ENCODE results near the gene GMDS.
A peak's percentile ranks its signal among the peaks of the same experiment; 100 is the strongest.

GMDS gene

GRCh38 chr6:1597121-1597744 is 648.2 kb downstream of the GMDS start:
- no peaks in the 10 kb centered on the region for H3K36me3 ChIP-seq (ENCODE audit: control insufficient read depth, insufficient read depth, low read length)
- H3K4me3 ChIP-seq (replicated peaks; ENCODE audit: low read depth, low read length), result no peak overlapping the region
- DNase-seq (ENCODE audit: extremely low read depth, insufficient read length), result no peak
- TF ChIP-seq CTCF (IDR thresholded peaks at IDR 0.05; ENCODE audit: insufficient read depth, low read length, poor library complexity, severe bottlenecking), result no peak
- H3K27me3 ChIP-seq (replicated peaks; ENCODE audit: control insufficient read depth, insufficient read depth, low read length), result no peaks in the 10 kb centered on the region

GRCh38 chr6:1596088-1596852 is 649.1 kb downstream of the GMDS start:
- Histone ChIP-seq H3K4me3 (replicated peaks; ENCODE audit: low read depth, low read length) (no peak overlapping the region), H3K36me3 (ENCODE audit: control insufficient read depth, insufficient read depth, low read length) (no peaks in the 10 kb centered on the region), H3K27me3 (replicated peaks; ENCODE audit: control insufficient read depth, insufficient read depth, low read length) (0 out of 2 replicates have a peak, but pooled peaks cover 1% of the 10 kb centered on the region)
- peak; percentile 95 for TF ChIP-seq CTCF (IDR thresholded peaks at IDR 0.05; ENCODE audit: insufficient read depth, low read length, poor library complexity, severe bottlenecking)
- no peak for DNase-seq (ENCODE audit: extremely low read depth, insufficient read length)

GRCh38 chr6:1595271-1596087 is 649.9 kb downstream of the GMDS start:
- H3K27me3 ChIP-seq (replicated peaks; ENCODE audit: control insufficient read depth, insufficient read depth, low read length), result 0 out of 2 replicates have a peak, but pooled peaks cover 1% of the 10 kb centered on the region
- TF ChIP-seq CTCF (IDR thresholded peaks at IDR 0.05; ENCODE audit: insufficient read depth, low read length, poor library complexity, severe bottlenecking), result no peak
- H3K36me3 ChIP-seq (ENCODE audit: control insufficient read depth, insufficient read depth, low read length), result no peaks in the 10 kb centered on the region
- no peak for DNase-seq (ENCODE audit: extremely low read depth, insufficient read length)
- no peak overlapping the region for H3K4me3 ChIP-seq (replicated peaks; ENCODE audit: low read depth, low read length)

- no peaks in the 10 kb centered on the region for H3K36me3 ChIP-seq (ENCODE audit: control insufficient read depth, insufficient read depth, low read length)
- 0 out of 2 replicates have a peak, but pooled peaks cover 1% of the 10 kb centered on the region for H3K27me3 ChIP-seq (replicated peaks; ENCODE audit: control insufficient read depth, insufficient read depth, low read length)
- no peak overlapping the region for H3K4me3 ChIP-seq (replicated peaks; ENCODE audit: low read depth, low read length)
- DNase-seq (ENCODE audit: extremely low read depth, insufficient read length), result no peak
- no peak for TF ChIP-seq CTCF (IDR thresholded peaks at IDR 0.05; ENCODE audit: insufficient read depth, low read length, poor library complexity, severe bottlenecking)
These were observed 650.8 kb downstream of the GMDS start for GRCh38 chr6:1594445-1595200.

- Histone ChIP-seq H3K4me3 (replicated peaks; ENCODE audit: low read depth, low read length) (no peak overlapping the region), H3K36me3 (ENCODE audit: control insufficient read depth, insufficient read depth, low read length) (no peaks in the 10 kb centered on the region), H3K27me3 (replicated peaks; ENCODE audit: control insufficient read depth, insufficient read depth, low read length) (0 out of 2 replicates have a peak, but pooled peaks cover 1% of the 10 kb centered on the region)
- TF ChIP-seq CTCF (IDR thresholded peaks at IDR 0.05; ENCODE audit: insufficient read depth, low read length, poor library complexity, severe bottlenecking), result no peak
- no peak for DNase-seq (ENCODE audit: extremely low read depth, insufficient read length)
These were observed 651.5 kb downstream of the GMDS start for GRCh38 chr6:1593958-1594314.
